ENCODE data around the gene MAB21L3. TPM values are rescaled to one million over a fixed set of nuclear protein-coding genes. Genes with fewer than 3 reads are reported as not detected.

MAB21L3 gene
- total and polyA plus RNA-seq, 2 of the 13 experiments (the other 11 are each of a cell fraction or from before 2014, with no cell fraction given): 0.55 to 4.1 TPM

DNA sequence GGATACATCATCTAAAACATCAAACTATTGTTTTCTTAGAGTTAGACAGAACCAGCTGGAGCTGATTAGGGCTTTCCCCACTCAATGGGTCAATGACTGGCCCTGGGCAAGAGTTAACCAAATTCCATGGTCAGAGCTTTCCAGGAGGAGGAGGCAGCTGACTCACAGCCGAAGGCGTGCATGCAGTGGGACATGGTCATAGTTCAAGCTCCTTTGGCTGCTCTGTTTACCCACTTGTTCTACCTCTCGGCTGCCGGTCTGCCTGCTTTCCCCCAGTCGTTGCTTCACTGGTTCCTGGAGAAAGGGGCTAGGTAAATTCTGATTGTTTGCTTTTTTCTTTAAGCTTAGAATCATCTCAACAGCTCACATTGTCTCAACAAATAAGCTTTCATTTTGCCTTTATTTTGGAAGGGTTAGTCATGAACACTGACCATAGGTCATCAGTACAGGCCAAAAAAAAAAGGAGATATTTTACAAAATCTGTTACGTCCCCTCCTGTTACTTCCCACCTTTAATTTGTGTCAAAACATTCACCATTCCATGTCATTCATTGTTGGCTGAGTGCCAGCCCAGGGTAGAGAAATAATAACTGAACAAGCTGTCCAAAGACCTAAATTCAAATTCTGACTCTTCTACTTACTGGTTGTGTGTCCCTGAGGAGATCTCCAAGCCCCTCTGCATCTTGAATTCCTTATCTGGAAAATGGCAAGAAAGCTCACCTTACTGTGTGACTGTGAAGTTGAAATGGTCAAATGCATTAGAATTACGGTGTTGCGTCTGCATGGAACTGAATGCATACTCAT is 12.0 kb downstream of the MAB21L3 start (continued):
- TF ChIP-seq, protein P1, sequence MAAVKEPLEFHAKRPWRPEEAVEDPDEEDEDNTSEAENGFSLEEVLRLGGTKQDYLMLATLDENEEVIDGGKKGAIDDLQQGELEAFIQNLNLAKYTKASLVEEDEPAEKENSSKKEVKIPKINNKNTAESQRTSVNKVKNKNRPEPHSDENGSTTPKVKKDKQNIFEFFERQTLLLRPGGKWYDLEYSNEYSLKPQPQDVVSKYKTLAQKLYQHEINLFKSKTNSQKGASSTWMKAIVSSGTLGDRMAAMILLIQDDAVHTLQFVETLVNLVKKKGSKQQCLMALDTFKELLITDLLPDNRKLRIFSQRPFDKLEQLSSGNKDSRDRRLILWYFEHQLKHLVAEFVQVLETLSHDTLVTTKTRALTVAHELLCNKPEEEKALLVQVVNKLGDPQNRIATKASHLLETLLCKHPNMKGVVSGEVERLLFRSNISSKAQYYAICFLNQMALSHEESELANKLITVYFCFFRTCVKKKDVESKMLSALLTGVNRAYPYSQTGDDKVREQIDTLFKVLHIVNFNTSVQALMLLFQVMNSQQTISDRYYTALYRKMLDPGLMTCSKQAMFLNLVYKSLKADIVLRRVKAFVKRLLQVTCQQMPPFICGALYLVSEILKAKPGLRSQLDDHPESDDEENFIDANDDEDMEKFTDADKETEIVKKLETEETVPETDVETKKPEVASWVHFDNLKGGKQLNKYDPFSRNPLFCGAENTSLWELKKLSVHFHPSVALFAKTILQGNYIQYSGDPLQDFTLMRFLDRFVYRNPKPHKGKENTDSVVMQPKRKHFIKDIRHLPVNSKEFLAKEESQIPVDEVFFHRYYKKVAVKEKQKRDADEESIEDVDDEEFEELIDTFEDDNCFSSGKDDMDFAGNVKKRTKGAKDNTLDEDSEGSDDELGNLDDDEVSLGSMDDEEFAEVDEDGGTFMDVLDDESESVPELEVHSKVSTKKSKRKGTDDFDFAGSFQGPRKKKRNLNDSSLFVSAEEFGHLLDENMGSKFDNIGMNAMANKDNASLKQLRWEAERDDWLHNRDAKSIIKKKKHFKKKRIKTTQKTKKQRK (IDR thresholded peaks at IDR 0.05; ENCODE audit: low read length): no peak
- TF ChIP-seq, protein P2, sequence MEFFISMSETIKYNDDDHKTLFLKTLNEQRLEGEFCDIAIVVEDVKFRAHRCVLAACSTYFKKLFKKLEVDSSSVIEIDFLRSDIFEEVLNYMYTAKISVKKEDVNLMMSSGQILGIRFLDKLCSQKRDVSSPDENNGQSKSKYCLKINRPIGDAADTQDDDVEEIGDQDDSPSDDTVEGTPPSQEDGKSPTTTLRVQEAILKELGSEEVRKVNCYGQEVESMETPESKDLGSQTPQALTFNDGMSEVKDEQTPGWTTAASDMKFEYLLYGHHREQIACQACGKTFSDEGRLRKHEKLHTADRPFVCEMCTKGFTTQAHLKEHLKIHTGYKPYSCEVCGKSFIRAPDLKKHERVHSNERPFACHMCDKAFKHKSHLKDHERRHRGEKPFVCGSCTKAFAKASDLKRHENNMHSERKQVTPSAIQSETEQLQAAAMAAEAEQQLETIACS (CRISPR knock-in tag; IDR thresholded peaks at IDR 0.05): no peak
- TF ChIP-seq DPF2 (CRISPR knock-in tag; IDR thresholded peaks at IDR 0.05; ENCODE audit: borderline replicate concordance, low read depth) (peak; percentile 48; the same call in 1 of the 2 replicates), PLRG1 (conservative IDR thresholded peaks at IDR 0.05) (no peak), ZNF589 (CRISPR knock-in tag; conservative IDR thresholded peaks at IDR 0.05) (no peak), PHB2 (IDR thresholded peaks at IDR 0.05; ENCODE audit: partially characterized antibody) (no peak), MAF1 (CRISPR knock-in tag; IDR thresholded peaks at IDR 0.05; ENCODE audit: borderline replicate concordance) (no peak), TAF15 (IDR thresholded peaks at IDR 0.05; ENCODE audit: low read depth, low read length, poor library complexity, severe bottlenecking) (no peak)
- TF ChIP-seq, protein P3, sequence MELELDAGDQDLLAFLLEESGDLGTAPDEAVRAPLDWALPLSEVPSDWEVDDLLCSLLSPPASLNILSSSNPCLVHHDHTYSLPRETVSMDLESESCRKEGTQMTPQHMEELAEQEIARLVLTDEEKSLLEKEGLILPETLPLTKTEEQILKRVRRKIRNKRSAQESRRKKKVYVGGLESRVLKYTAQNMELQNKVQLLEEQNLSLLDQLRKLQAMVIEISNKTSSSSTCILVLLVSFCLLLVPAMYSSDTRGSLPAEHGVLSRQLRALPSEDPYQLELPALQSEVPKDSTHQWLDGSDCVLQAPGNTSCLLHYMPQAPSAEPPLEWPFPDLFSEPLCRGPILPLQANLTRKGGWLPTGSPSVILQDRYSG (CRISPR knock-in tag; IDR thresholded peaks at IDR 0.05): no peak
- TF ChIP-seq, protein P4, sequence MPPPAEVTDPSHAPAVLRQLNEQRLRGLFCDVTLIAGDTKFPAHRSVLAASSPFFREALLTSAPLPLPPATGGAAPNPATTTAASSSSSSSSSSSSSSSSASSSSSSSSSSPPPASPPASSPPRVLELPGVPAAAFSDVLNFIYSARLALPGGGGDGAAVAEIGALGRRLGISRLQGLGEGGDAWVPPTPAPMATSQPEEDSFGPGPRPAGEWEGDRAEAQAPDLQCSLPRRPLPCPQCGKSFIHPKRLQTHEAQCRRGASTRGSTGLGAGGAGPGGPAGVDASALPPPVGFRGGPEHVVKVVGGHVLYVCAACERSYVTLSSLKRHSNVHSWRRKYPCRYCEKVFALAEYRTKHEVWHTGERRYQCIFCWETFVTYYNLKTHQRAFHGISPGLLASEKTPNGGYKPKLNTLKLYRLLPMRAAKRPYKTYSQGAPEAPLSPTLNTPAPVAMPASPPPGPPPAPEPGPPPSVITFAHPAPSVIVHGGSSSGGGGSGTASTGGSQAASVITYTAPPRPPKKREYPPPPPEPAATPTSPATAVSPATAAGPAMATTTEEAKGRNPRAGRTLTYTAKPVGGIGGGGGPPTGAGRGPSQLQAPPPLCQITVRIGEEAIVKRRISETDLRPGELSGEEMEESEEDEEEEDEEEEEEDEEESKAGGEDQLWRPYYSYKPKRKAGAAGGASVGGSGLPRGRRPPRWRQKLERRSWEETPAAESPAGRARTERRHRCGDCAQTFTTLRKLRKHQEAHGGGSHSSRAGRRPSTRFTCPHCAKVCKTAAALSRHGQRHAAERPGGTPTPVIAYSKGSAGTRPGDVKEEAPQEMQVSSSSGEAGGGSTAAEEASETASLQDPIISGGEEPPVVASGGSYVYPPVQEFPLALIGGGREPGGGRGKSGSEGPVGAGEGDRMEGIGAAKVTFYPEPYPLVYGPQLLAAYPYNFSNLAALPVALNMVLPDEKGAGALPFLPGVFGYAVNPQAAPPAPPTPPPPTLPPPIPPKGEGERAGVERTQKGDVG (CRISPR knock-in tag; IDR thresholded peaks at IDR 0.05; ENCODE audit: borderline replicate concordance): no peak
- TF ChIP-seq, protein P5, sequence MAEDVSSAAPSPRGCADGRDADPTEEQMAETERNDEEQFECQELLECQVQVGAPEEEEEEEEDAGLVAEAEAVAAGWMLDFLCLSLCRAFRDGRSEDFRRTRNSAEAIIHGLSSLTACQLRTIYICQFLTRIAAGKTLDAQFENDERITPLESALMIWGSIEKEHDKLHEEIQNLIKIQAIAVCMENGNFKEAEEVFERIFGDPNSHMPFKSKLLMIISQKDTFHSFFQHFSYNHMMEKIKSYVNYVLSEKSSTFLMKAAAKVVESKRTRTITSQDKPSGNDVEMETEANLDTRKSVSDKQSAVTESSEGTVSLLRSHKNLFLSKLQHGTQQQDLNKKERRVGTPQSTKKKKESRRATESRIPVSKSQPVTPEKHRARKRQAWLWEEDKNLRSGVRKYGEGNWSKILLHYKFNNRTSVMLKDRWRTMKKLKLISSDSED (CRISPR knock-in tag; IDR thresholded peaks at IDR 0.05): no peak
- TF ChIP-seq, protein P6, sequence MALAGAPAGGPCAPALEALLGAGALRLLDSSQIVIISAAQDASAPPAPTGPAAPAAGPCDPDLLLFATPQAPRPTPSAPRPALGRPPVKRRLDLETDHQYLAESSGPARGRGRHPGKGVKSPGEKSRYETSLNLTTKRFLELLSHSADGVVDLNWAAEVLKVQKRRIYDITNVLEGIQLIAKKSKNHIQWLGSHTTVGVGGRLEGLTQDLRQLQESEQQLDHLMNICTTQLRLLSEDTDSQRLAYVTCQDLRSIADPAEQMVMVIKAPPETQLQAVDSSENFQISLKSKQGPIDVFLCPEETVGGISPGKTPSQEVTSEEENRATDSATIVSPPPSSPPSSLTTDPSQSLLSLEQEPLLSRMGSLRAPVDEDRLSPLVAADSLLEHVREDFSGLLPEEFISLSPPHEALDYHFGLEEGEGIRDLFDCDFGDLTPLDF (CRISPR knock-in tag; IDR thresholded peaks at IDR 0.05): no peak
- TF ChIP-seq, protein P7, sequence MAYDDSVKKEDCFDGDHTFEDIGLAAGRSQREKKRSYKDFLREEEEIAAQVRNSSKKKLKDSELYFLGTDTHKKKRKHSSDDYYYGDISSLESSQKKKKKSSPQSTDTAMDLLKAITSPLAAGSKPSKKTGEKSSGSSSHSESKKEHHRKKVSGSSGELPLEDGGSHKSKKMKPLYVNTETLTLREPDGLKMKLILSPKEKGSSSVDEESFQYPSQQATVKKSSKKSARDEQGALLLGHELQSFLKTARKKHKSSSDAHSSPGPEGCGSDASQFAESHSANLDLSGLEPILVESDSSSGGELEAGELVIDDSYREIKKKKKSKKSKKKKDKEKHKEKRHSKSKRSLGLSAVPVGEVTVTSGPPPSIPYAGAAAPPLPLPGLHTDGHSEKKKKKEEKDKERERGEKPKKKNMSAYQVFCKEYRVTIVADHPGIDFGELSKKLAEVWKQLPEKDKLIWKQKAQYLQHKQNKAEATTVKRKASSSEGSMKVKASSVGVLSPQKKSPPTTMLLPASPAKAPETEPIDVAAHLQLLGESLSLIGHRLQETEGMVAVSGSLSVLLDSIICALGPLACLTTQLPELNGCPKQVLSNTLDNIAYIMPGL (CRISPR knock-in tag; IDR thresholded peaks at IDR 0.05; ENCODE audit: borderline replicate concordance in 1 of 2, low read depth in 1 of 2): peak in 1 of 2 experiments; percentile 64; a peak in 1 of 4 replicates
